ENCODE measurements around the gene PTCD2. TPM values are rescaled to one million over a fixed set of nuclear protein-coding genes. Genes with fewer than 3 reads are reported as not detected.

PTCD2 gene
- total and polyA plus RNA-seq, 2 donors from 2014 or later, result 7.2 to 9.8 TPM

DNA sequence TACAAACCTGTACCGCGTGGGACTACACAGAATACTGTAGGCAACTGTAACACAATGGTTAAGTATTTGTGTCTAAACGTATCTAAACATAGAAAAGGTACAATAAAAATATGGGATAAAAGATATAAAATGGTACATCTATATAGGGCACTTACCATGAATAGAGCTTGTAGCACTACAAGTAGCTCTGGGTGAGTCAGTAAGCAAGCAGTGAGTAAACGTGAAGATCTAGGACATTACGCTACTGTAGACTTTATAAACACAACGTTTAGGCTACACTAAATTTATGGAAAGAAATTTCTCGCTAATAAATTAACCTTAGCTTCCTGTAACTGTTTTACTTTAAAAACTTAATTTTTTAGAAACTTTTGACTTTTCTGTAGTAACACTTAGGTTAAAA is 46.6 kb upstream of the PTCD2 start:
- TF ChIP-seq, protein P1, sequence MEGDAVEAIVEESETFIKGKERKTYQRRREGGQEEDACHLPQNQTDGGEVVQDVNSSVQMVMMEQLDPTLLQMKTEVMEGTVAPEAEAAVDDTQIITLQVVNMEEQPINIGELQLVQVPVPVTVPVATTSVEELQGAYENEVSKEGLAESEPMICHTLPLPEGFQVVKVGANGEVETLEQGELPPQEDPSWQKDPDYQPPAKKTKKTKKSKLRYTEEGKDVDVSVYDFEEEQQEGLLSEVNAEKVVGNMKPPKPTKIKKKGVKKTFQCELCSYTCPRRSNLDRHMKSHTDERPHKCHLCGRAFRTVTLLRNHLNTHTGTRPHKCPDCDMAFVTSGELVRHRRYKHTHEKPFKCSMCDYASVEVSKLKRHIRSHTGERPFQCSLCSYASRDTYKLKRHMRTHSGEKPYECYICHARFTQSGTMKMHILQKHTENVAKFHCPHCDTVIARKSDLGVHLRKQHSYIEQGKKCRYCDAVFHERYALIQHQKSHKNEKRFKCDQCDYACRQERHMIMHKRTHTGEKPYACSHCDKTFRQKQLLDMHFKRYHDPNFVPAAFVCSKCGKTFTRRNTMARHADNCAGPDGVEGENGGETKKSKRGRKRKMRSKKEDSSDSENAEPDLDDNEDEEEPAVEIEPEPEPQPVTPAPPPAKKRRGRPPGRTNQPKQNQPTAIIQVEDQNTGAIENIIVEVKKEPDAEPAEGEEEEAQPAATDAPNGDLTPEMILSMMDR (IDR thresholded peaks at IDR 0.05; ENCODE audit: borderline replicate concordance, extremely low read depth, insufficient read depth), result no peak
- H3K4me1 ChIP-seq (ENCODE audit: control insufficient read depth in 2 of 3, insufficient read depth in 2 of 3, low read depth in 1 of 3, low read length in 3 of 3), result no peaks in the 10 kb centered on the region
- intact Hi-C loops (cut with DNase I), result no loop called here
- H3K27ac ChIP-seq (ENCODE audit: low read depth in 2 of 2, low read length in 2 of 2), result no peak overlapping the region
- H3K36me3 ChIP-seq (ENCODE audit: control insufficient read depth in 2 of 3, insufficient read depth in 3 of 3, low read length in 3 of 3), result no peaks in the 10 kb centered on the region
- H3K27me3 ChIP-seq (ENCODE audit: control insufficient read depth, insufficient read depth, low read length), result no peaks in the 10 kb centered on the region
- DNase-seq, result no peak
- H3K9ac ChIP-seq (ENCODE audit: low read length in 3 of 3), result no peak overlapping the region
- peak; percentile 13 for FAIRE-seq
- H3K9me3 ChIP-seq (ENCODE audit: control insufficient read depth in 2 of 3, insufficient read depth in 1 of 3, low read length in 3 of 3), result peaks cover 0 to 2% (median 0%) of the 10 kb centered on the region in 3 donors
- no peak overlapping the region for H3K4me3 ChIP-seq (ENCODE audit: low read length in 3 of 3)

DNA sequence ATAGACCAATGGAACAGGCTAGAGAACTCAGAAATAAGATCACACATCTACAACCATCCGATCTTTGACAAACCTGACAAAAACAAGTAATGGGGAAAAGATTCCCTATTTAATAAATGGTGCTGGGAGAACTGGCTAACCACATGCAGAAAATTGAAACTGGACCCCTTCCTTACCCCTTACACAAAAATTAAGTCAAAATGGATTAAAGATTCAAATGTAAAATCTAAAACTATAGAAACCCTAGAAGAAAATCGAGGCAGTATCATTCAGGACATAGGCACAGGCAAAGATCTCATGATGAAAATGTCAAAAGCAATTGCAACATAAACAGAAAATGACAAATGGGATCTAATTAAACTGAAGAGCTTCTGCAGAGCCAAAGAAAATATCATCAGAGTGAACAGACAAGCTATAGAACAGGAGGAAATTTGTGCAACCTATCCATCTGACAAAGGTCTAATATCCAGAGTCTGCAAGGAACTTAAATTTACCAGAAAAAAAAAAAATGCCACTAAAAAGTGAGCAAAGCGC is 43.9 kb upstream of the PTCD2 start:
- Histone ChIP-seq H3K4me1 (ENCODE audit: control insufficient read depth in 2 of 3, insufficient read depth in 2 of 3, low read depth in 1 of 3, low read length in 3 of 3) (no peaks in the 10 kb centered on the region), H3K36me3 (ENCODE audit: control insufficient read depth in 2 of 3, insufficient read depth in 3 of 3, low read length in 3 of 3) (no peaks in the 10 kb centered on the region), H3K9me3 (ENCODE audit: control insufficient read depth in 2 of 3, insufficient read depth in 1 of 3, low read length in 3 of 3) (peaks cover 0 to 2% (median 0%) of the 10 kb centered on the region in 3 donors), H3K4me3 (ENCODE audit: low read length in 3 of 3) (no peak overlapping the region), H3K27ac (ENCODE audit: low read depth in 2 of 2, low read length in 2 of 2) (no peak overlapping the region), H3K9ac (ENCODE audit: low read length in 3 of 3) (no peak overlapping the region), H3K27me3 (ENCODE audit: control insufficient read depth, insufficient read depth, low read length) (no peaks in the 10 kb centered on the region)
- intact Hi-C loops (cut with DNase I), result no loop called here
- DNase-seq (no peak), FAIRE-seq (no peak)
- TF ChIP-seq, protein P1 (IDR thresholded peaks at IDR 0.05; ENCODE audit: borderline replicate concordance, extremely low read depth, insufficient read depth), result no peak

DNA sequence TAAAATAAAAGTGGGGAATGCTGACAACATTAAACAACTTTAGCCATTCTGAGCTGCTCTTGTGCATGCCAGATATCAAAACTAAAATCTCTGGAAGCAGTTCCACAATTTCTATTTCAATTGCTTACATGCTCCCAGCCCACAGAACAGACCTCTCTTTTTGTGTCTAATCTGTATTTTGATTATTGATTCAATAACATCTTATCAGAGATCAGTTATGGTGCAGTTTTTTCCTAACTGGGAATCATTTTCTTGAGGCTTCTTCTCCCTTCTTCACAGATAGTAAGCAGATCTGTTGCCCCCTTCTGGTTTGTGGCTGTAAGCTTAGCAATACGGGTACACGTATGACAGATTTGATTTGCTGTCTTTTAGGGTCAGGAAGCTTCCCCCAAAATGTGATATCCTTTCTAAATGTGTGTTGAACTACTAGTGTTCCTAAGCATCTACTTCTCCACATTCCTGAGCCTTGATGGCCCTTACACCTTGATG is 39.5 kb upstream of the PTCD2 start:
- Histone ChIP-seq H3K9me3 (ENCODE audit: control insufficient read depth in 2 of 3, insufficient read depth in 1 of 3, low read length in 3 of 3) (peaks cover 0 to 2% (median 0%) of the 10 kb centered on the region in 3 donors), H3K36me3 (ENCODE audit: control insufficient read depth in 2 of 3, insufficient read depth in 3 of 3, low read length in 3 of 3) (no peaks in the 10 kb centered on the region), H3K4me1 (ENCODE audit: control insufficient read depth in 2 of 3, insufficient read depth in 2 of 3, low read depth in 1 of 3, low read length in 3 of 3) (no peaks in the 10 kb centered on the region), H3K9ac (ENCODE audit: low read length in 3 of 3) (no peak overlapping the region), H3K27ac (ENCODE audit: low read depth in 2 of 2, low read length in 2 of 2) (peak overlapping the region in 1 of 2 donors; percentile 39), H3K27me3 (ENCODE audit: control insufficient read depth, insufficient read depth, low read length) (no peaks in the 10 kb centered on the region), H3K4me3 (ENCODE audit: low read length in 3 of 3) (no peak overlapping the region)
- FAIRE-seq (no peak), DNase-seq (peak in 1 of 5 donors; percentile 50)
- intact Hi-C loops (cut with DNase I), result no loop called here
- TF ChIP-seq, protein P1 (IDR thresholded peaks at IDR 0.05; ENCODE audit: borderline replicate concordance, extremely low read depth, insufficient read depth), result peak; percentile 25

DNA sequence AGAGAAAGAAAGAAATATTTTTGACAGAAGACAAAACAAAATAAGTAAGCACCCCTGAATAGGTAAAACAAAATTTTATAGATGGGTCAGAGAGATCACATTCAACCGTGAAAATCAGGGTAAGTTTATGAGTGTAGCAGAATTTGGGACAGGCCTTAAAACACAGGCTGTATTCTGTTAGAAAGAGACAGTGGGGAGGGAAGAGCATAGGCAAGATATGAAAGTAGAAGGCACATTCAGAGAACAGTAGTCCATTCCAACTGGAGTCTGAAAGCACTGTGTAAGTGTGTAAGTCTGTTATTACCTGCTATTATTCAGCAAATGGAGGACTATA is 38.8 kb upstream of the PTCD2 start:
- DNase-seq (no peak), FAIRE-seq (no peak)
- Histone ChIP-seq H3K4me3 (ENCODE audit: low read length in 3 of 3) (no peak overlapping the region), H3K9me3 (ENCODE audit: control insufficient read depth in 2 of 3, insufficient read depth in 1 of 3, low read length in 3 of 3) (no peaks in the 10 kb centered on the region), H3K27me3 (ENCODE audit: control insufficient read depth, insufficient read depth, low read length) (no peaks in the 10 kb centered on the region), H3K27ac (ENCODE audit: low read depth in 2 of 2, low read length in 2 of 2) (no peak overlapping the region), H3K9ac (ENCODE audit: low read length in 3 of 3) (no peak overlapping the region), H3K4me1 (ENCODE audit: control insufficient read depth in 2 of 3, insufficient read depth in 2 of 3, low read depth in 1 of 3, low read length in 3 of 3) (no peaks in the 10 kb centered on the region), H3K36me3 (ENCODE audit: control insufficient read depth in 2 of 3, insufficient read depth in 3 of 3, low read length in 3 of 3) (no peaks in the 10 kb centered on the region)
- intact Hi-C loops (cut with DNase I), result no loop called here
- TF ChIP-seq, protein P1 (IDR thresholded peaks at IDR 0.05; ENCODE audit: borderline replicate concordance, extremely low read depth, insufficient read depth), result no peak
